Bronchial epithelial cell (primary cell): ENCODE measurements around the gene ARID5A. TPM values are rescaled to one million over a fixed set of nuclear protein-coding genes. Genes with fewer than 3 reads are reported as not detected.
A peak's percentile ranks its signal among the peaks of the same experiment; 100 is the strongest.
"Not testable (repeated sequence)": the region's sequence is repeated elsewhere in the genome, so short reads cannot be mapped to it uniquely, and the experiment has no call there.

Experiments
- DNase-seq: peaks from one replicate; pipeline ENCODE4 v3.0.0-alpha.2; 2010; ENCODE audit warnings: low read depth
- FAIRE-seq: peaks from 2 replicates; lab custom pipeline; 2011; peaks lifted over from hg19 to GRCh38; lab: Jason Lieb, UNC
- H3K27me3 ChIP-seq: 2 replicates; pipeline ENCODE4 v1.5.1; 2011; ENCODE audit warnings: low read length; ENCODE audit not compliant: control insufficient read depth, insufficient read depth
- H3K36me3 ChIP-seq: 2 replicates; pipeline ENCODE4 v1.5.1; 2011; ENCODE audit warnings: low read length; ENCODE audit not compliant: control insufficient read depth, insufficient read depth
- H3K4me3 ChIP-seq: 2 replicates; pipeline ENCODE4 v1.5.1; 2011; ENCODE audit warnings: mild to moderate bottlenecking, low read depth, low read length, control low read depth
- CTCF ChIP-seq: IDR thresholded peaks from 2 replicates; pipeline ENCODE4 v1.5.1; 2011; ENCODE audit warnings: mild to moderate bottlenecking, moderate library complexity, low read length, control low read depth, inconsistent platforms; ENCODE audit not compliant: insufficient read depth, severe bottlenecking
- total RNA-seq: library from RNA; depleted of rRNA; stranded (reverse); fragments of >200 nt; gene quantifications from 2 replicates; pipeline ENCODE4 v1.2.1, GENCODE V29; 2014

Gene ARID5A
- total RNA-seq, 1 donor from 2014 or later = 2.9 TPM

GRCh38 chr2:96552315-96553175 lies 16.0 kb downstream of the ARID5A start:
- DNase-seq (no peak), FAIRE-seq (no peak)
- TF ChIP-seq CTCF = no peak
- Histone ChIP-seq H3K4me3 (no peak overlapping the region), H3K27me3 (no peaks in the 10 kb centered on the region), H3K36me3 (peaks cover 3% of the 10 kb centered on the region)

GRCh38 chr2:96553176-96553956 lies 16.8 kb downstream of the ARID5A start:
- TF ChIP-seq CTCF = no peak
- no peaks in the 10 kb centered on the region for H3K27me3 ChIP-seq
- no peak overlapping the region for H3K4me3 ChIP-seq
- no peak for DNase-seq
- FAIRE-seq = no peak
- peaks cover 3% of the 10 kb centered on the region for H3K36me3 ChIP-seq

- not testable (repeated sequence) for H3K36me3 ChIP-seq, DNase-seq, H3K27me3 ChIP-seq, FAIRE-seq, H3K4me3 ChIP-seq
Measured at GRCh38 chr2:96553957-96554292, 17.4 kb downstream of the ARID5A start.

- DNase-seq (peak; percentile 36), FAIRE-seq (no peak)
- Histone ChIP-seq H3K27me3 (no peaks in the 10 kb centered on the region), H3K36me3 (peaks cover 2% of the 10 kb centered on the region), H3K4me3 (no peak overlapping the region)
- peak; percentile 98 for TF ChIP-seq CTCF
Measured at GRCh38 chr2:96554293-96555145, 18.0 kb downstream of the ARID5A start.

- no peak for DNase-seq
- Histone ChIP-seq H3K27me3 (no peaks in the 10 kb centered on the region), H3K36me3 (peaks cover 2% of the 10 kb centered on the region), H3K4me3 (no peak overlapping the region)
- no peak for FAIRE-seq
- no peak for TF ChIP-seq CTCF
Measured at GRCh38 chr2:96555146-96555610, 18.6 kb downstream of the ARID5A start.
